ENCODE measurements around the gene PLN.
A peak's percentile ranks its signal among the peaks of the same experiment; 100 is the strongest.

PLN gene

GRCh38 chr6:118551063-118552053 lies 3.3 kb downstream of the PLN start:
- DNase-seq (ENCODE audit: low spot score in 2 of 2) (peak in 1 of 2 donors; percentile 16), ATAC-seq (ENCODE audit: low read depth) (peak; percentile 76)
- Mint-ChIP-seq H3K27ac (no peak overlapping the region), H3K36me3 (peaks cover 8% of the 10 kb centered on the region), H3K9me3 (no peaks in the 10 kb centered on the region), H3K4me3 (no peak overlapping the region), H3K27me3 (no peaks in the 10 kb centered on the region), H3K4me1 (peaks cover 2% of the 10 kb centered on the region)

GRCh38 chr6:118553132-118553531 lies 5.0 kb downstream of the PLN start:
- H3K4me1 Mint-ChIP-seq: peaks cover under 1% of the 10 kb centered on the region
- H3K9me3 Mint-ChIP-seq: no peaks in the 10 kb centered on the region
- ATAC-seq (ENCODE audit: low read depth) (no peak), DNase-seq (ENCODE audit: low spot score in 2 of 2) (no peak)
- no peak overlapping the region for H3K27ac Mint-ChIP-seq
- H3K36me3 Mint-ChIP-seq: peaks cover 8% of the 10 kb centered on the region
- H3K4me3 Mint-ChIP-seq: no peak overlapping the region
- no peaks in the 10 kb centered on the region for H3K27me3 Mint-ChIP-seq

DNA sequence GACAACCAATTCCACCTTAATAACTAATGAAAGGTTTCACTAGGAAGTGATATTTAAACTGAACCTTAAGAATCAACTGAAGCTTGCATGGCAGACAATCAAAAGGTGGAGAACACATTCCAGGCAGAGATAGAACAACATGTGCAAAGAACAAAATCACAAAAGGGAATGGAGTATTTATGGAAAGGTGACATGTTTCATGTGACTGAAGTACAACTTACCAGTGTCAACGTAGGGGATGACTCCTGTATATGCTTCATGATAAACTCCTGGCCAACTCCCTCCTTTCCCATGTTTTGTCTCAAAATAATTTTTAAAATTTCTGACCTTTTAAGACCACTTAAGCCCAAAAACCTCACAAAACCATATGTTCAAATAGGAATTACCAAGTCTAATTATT lies 6.6 kb downstream of the PLN start:
- no peaks in the 10 kb centered on the region for H3K27me3 Mint-ChIP-seq
- H3K4me1 Mint-ChIP-seq: peaks cover 6% of the 10 kb centered on the region
- H3K9me3 Mint-ChIP-seq: no peaks in the 10 kb centered on the region
- peaks cover 11% of the 10 kb centered on the region for H3K36me3 Mint-ChIP-seq
- H3K27ac Mint-ChIP-seq: no peak overlapping the region
- no peak overlapping the region for H3K4me3 Mint-ChIP-seq
- ATAC-seq (ENCODE audit: low read depth) (no peak), DNase-seq (ENCODE audit: low spot score in 2 of 2) (no peak)

DNA sequence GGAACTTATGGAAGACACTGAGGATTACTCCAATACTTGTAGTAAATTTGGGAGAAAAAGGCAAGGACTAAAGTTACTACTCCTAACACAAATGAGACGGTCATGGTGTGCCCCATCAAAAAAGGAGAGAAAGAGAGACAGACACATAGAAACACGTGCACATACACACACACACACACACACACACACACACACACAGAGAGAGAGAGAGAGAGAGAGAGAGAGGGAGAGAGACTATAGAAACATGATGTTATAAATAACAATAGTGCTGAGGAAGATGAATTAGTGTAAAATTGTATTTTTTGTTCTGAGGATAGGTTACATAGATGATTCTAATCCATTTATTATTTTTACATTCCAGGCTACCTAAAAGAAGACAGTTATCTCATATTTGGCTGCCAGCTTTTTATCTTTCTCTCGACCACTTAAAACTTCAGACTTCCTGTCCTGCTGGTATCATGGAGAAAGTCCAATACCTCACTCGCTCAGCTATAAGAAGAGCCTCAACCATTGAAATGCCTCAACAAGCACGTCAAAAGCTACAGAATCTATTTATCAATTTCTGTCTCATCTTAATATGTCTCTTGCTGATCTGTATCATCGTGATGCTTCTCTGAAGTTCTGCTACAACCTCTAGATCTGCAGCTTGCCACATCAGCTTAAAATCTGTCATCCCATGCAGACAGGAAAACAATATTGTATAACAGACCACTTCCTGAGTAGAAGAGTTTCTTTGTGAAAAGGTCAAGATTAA lies 10.5 kb downstream of the PLN start:
- DNase-seq (ENCODE audit: low spot score in 2 of 2) (no peak), ATAC-seq (ENCODE audit: low read depth) (no peak)
- Mint-ChIP-seq H3K27me3 (no peaks in the 10 kb centered on the region), H3K36me3 (peaks cover 15% of the 10 kb centered on the region), H3K9me3 (no peaks in the 10 kb centered on the region), H3K4me1 (peaks cover 9% of the 10 kb centered on the region), H3K4me3 (no peak overlapping the region), H3K27ac (peak overlapping the region; percentile 58)

DNA sequence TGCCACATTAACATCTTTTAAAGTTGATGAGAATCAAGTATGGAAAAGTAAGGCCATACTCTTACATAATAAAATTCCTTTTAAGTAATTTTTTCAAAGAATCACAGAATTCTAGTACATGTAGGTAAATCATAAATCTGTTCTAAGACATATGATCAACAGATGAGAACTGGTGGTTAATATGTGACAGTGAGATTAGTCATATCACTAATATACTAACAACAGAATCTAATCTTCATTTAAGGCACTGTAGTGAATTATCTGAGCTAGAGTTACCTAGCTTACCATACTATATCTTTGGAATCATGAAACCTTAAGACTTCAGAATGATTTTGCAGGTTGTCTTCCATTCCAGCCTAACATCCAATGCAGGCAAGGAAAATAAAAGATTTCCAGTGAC lies 11.6 kb downstream of the PLN start:
- H3K4me3 Mint-ChIP-seq: no peak overlapping the region
- no peaks in the 10 kb centered on the region for H3K27me3 Mint-ChIP-seq
- H3K27ac Mint-ChIP-seq: no peak overlapping the region
- peaks cover 9% of the 10 kb centered on the region for H3K4me1 Mint-ChIP-seq
- H3K9me3 Mint-ChIP-seq: no peaks in the 10 kb centered on the region
- DNase-seq (ENCODE audit: low spot score in 2 of 2) (no peak), ATAC-seq (ENCODE audit: low read depth) (no peak)
- peaks cover 12% of the 10 kb centered on the region for H3K36me3 Mint-ChIP-seq

GRCh38 chr6:118562248-118562647 lies 14.2 kb downstream of the PLN start:
- Mint-ChIP-seq H3K4me1 (peaks cover 15% of the 10 kb centered on the region), H3K27me3 (no peaks in the 10 kb centered on the region), H3K4me3 (no peak overlapping the region), H3K9me3 (no peaks in the 10 kb centered on the region), H3K36me3 (peaks cover 9% of the 10 kb centered on the region), H3K27ac (no peak overlapping the region)
- no peak for ATAC-seq (ENCODE audit: low read depth)
- no peak for DNase-seq (ENCODE audit: low spot score in 2 of 2)

DNA sequence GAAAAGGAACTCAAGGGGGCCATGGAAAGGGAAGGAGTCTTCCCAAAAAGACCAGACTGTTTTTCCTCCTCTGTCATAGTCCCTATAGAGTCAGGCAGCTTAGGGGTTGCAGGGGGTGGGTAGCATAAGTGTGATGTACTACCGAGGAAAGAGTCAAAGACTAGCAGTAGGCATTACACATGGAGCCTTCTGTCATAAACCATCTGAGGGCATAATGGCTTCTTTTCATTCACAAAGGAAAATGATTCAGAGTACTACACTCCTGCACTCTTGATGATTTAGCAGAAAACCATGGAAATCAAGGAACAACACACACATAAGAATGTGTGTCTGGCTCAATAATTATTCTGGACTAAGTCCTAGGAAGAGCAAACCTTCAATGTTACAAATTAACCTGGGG lies 14.9 kb downstream of the PLN start:
- H3K27me3 Mint-ChIP-seq: no peaks in the 10 kb centered on the region
- peaks cover 9% of the 10 kb centered on the region for H3K36me3 Mint-ChIP-seq
- peaks cover 15% of the 10 kb centered on the region for H3K4me1 Mint-ChIP-seq
- no peaks in the 10 kb centered on the region for H3K9me3 Mint-ChIP-seq
- H3K27ac Mint-ChIP-seq: no peak overlapping the region
- H3K4me3 Mint-ChIP-seq: no peak overlapping the region
- DNase-seq (ENCODE audit: low spot score in 2 of 2): no peak
- no peak for ATAC-seq (ENCODE audit: low read depth)

DNA sequence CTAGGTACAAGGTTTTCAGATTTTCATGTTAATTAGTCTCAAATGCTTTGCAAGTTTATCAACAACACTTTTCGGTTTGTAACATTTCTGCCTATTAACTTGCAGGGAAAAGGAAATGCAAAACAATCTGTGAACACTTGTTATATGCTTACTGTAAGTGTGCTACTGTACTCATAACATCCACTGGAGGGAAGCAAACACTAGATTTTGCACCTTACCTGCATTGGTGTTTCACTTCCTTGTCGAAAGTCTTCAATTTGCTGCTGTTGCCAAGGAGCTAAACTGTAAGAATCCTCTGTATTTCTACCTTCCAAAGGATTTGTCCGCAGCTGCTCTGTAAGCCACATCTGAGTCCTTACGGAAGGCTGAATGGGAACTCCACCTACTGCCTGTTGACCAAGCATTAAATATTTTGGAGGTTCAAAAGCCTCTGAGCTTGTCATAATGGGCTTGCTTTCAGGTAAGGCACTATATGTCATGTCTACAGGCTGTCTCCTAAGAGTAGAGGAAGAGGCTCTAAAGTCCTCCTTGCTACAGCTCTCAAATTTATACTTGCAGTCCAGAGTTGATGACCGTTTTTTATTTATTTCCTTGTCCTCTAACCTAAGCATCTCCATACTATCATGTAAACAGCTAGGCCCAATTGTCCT lies 17.3 kb downstream of the PLN start:
- Mint-ChIP-seq H3K9me3 (no peaks in the 10 kb centered on the region), H3K36me3 (peaks cover 6% of the 10 kb centered on the region), H3K27ac (peak overlapping the region; percentile 23), H3K27me3 (no peaks in the 10 kb centered on the region), H3K4me3 (no peak overlapping the region), H3K4me1 (peaks cover 7% of the 10 kb centered on the region)
- ATAC-seq (ENCODE audit: low read depth) (peak; percentile 100), DNase-seq (ENCODE audit: low spot score in 2 of 2) (peak; percentile 30 to 60)

GRCh38 chr6:118567974-118568373 lies 19.9 kb downstream of the PLN start:
- H3K4me1 Mint-ChIP-seq: peaks cover 7% of the 10 kb centered on the region
- ATAC-seq (ENCODE audit: low read depth): no peak
- H3K27ac Mint-ChIP-seq: peak overlapping the region; percentile 7
- no peaks in the 10 kb centered on the region for H3K27me3 Mint-ChIP-seq
- DNase-seq (ENCODE audit: low spot score in 2 of 2): no peak
- peaks cover 5% of the 10 kb centered on the region for H3K36me3 Mint-ChIP-seq
- H3K4me3 Mint-ChIP-seq: no peak overlapping the region
- no peaks in the 10 kb centered on the region for H3K9me3 Mint-ChIP-seq

- Mint-ChIP-seq H3K36me3 (peaks cover 13% of the 10 kb centered on the region), H3K4me1 (peaks cover 7% of the 10 kb centered on the region), H3K4me3 (no peak overlapping the region), H3K27me3 (no peaks in the 10 kb centered on the region), H3K9me3 (peaks cover 6% of the 10 kb centered on the region), H3K27ac (no peak overlapping the region)
- DNase-seq (ENCODE audit: low spot score in 2 of 2) (no peak), ATAC-seq (ENCODE audit: low read depth) (no peak)
These were observed 21.4 kb downstream of the PLN start for GRCh38 chr6:118569498-118569897.

DNA sequence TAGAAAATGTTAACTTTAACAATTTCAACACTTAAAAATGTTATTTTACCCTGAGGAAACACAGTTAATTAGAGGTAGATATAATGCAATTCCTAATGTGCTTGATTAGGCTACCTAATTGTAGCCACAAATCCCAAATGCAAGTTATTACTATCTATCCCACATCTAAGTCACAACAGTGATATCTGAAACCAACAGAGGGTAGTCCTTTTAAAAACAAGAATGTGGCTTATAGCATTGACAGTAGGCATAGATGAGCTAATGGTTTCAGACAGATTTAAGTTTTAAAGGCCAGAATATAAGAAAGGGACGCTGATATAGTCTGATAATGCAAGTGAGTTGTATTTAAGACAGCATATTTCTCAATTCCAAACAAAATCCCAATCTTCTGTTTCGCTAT lies 23.0 kb downstream of the PLN start:
- Mint-ChIP-seq H3K36me3 (peaks cover 25% of the 10 kb centered on the region), H3K4me3 (no peak overlapping the region), H3K27me3 (no peaks in the 10 kb centered on the region), H3K27ac (no peak overlapping the region), H3K4me1 (no peaks in the 10 kb centered on the region), H3K9me3 (peaks cover 16% of the 10 kb centered on the region)
- ATAC-seq (ENCODE audit: low read depth) (no peak), DNase-seq (ENCODE audit: low spot score in 2 of 2) (no peak)

DNA sequence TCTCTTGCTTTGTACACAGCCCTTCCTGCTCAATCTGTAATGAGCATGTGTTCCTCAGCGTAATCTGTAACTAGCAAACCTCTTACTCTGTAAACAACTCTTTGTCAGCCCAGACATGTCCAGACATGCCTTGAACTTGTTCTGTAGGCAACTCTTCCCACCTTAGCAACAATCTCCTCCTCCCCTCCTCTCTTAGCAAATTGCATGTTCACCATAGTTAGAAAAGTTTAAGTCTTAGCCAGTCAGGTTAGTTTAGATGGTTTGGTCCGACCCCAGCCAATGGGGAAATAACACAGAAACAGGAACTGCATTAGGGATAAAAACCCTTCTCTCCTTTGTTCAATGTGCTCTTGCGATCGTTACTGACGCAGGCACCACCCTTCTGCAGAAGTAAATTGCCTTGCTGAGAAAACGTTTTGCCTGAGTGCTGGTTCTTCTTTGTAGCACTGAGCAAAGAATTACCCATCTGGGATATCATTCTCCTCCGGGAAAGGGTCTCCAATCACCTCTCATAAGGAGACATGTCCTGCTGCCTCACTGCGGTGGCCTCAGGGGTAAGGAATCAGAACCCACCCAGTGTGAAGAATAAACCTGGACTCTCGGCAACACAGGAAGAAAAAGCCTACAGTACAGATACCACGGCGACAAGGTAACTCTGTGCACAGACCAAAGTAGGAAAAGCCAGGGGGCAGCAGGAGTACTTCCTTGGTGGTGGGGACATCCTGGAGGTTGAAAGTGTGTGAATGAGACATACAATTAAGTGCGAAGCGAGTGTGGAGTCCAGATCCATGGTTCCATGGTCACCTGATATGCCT lies 26.2 kb downstream of the PLN start:
- H3K9me3 Mint-ChIP-seq: peaks cover 24% of the 10 kb centered on the region
- peaks cover 3% of the 10 kb centered on the region for H3K4me1 Mint-ChIP-seq
- H3K27me3 Mint-ChIP-seq: no peaks in the 10 kb centered on the region
- ATAC-seq (ENCODE audit: low read depth) (no peak), DNase-seq (ENCODE audit: low spot score in 2 of 2) (no peak)
- H3K27ac Mint-ChIP-seq: peak overlapping the region; percentile 62
- peaks cover 40% of the 10 kb centered on the region for H3K36me3 Mint-ChIP-seq
- H3K4me3 Mint-ChIP-seq: no peak overlapping the region

GRCh38 chr6:118577972-118578371 lies 29.9 kb downstream of the PLN start:
- DNase-seq (ENCODE audit: low spot score in 2 of 2) (no peak), ATAC-seq (ENCODE audit: low read depth) (no peak)
- H3K9me3 Mint-ChIP-seq: peaks cover 26% of the 10 kb centered on the region
- no peaks in the 10 kb centered on the region for H3K27me3 Mint-ChIP-seq
- no peak overlapping the region for H3K27ac Mint-ChIP-seq
- peaks cover 4% of the 10 kb centered on the region for H3K4me1 Mint-ChIP-seq
- no peak overlapping the region for H3K4me3 Mint-ChIP-seq
- H3K36me3 Mint-ChIP-seq: peaks cover 61% of the 10 kb centered on the region
